SIG-M5 treated with dmso at 0.1 percent for 504 hours (cell line): ENCODE data around the gene RHEX.
"Not testable (repeated sequence)": the region's sequence is repeated elsewhere in the genome, so short reads cannot be mapped to it uniquely, and the experiment has no call there.

Experiments
- DNase-seq: peaks from one replicate; lab custom pipeline; 2025; ENCODE audit not compliant: unreplicated experiment; lab: John Stamatoyannopoulos, UW

The RHEX gene

GRCh38 chr1:206052919-206053610, at the start of gene RHEX:
RHEX (plus strand) TSS chr1:206053173; CDS start chr1:206097829, 44,656 bp downstream.
- not testable (repeated sequence) for DNase-seq

GRCh38 chr1:206003854-206004800, 48.8 kb upstream of the RHEX start:
- no peak for DNase-seq

GRCh38 chr1:206004826-206005225, 48.1 kb upstream of the RHEX start:
- no peak for DNase-seq

GRCh38 chr1:206005234-206005633, 47.7 kb upstream of the RHEX start:
- no peak for DNase-seq

- DNase-seq = peak; percentile 38
Measured at GRCh38 chr1:206005778-206006180, 47.2 kb upstream of the RHEX start.

- DNase-seq = no peak
Measured at GRCh38 chr1:206006946-206007345, 46.0 kb upstream of the RHEX start.

- DNase-seq = no peak
Measured at GRCh38 chr1:206010060-206010459, 42.9 kb upstream of the RHEX start.

- no peak for DNase-seq
Measured at GRCh38 chr1:206011057-206011456, 41.9 kb upstream of the RHEX start.

- peak; percentile 100 for DNase-seq
Measured at GRCh38 chr1:206012086-206012859, 40.7 kb upstream of the RHEX start.

GRCh38 chr1:206013026-206013795, 39.8 kb upstream of the RHEX start:
- DNase-seq = no peak

- DNase-seq = no peak
Measured at GRCh38 chr1:206014601-206015000, 38.4 kb upstream of the RHEX start.

- DNase-seq = no peak
Measured at GRCh38 chr1:206015071-206015470, 37.9 kb upstream of the RHEX start.

- DNase-seq = no peak
Measured at GRCh38 chr1:206020393-206021007, 32.5 kb upstream of the RHEX start.

GRCh38 chr1:206021008-206021625, 31.9 kb upstream of the RHEX start:
- DNase-seq = no peak

- no peak for DNase-seq
Measured at GRCh38 chr1:206021626-206022365, 31.2 kb upstream of the RHEX start.

- no peak for DNase-seq
Measured at GRCh38 chr1:206022766-206023165, 30.2 kb upstream of the RHEX start.

GRCh38 chr1:206023695-206024094, 29.3 kb upstream of the RHEX start, which contains the start of gene CTSE:
CTSE (minus strand) TSS chr1:206023895; CDS start chr1:206023791, 104 bp downstream.
- no peak for DNase-seq

- no peak for DNase-seq
Measured at GRCh38 chr1:206025283-206025820, 27.6 kb upstream of the RHEX start.

GRCh38 chr1:206029484-206029883, 23.5 kb upstream of the RHEX start:
- no peak for DNase-seq
